HG03378 (cell line): ENCODE measurements around the gene PRKCA.
"Not testable (repeated sequence)": the region's sequence is repeated elsewhere in the genome, so short reads cannot be mapped to it uniquely, and the experiment has no call there.

Source experiments
- ATAC-seq: cut with Tn5 transposase; IDR thresholded peaks from one replicate; pipeline ENCODE4 v1.9.1; 2021; ENCODE audit warnings: mild to moderate bottlenecking, moderate library complexity; ENCODE audit not compliant: unreplicated experiment

PRKCA gene

DNA sequence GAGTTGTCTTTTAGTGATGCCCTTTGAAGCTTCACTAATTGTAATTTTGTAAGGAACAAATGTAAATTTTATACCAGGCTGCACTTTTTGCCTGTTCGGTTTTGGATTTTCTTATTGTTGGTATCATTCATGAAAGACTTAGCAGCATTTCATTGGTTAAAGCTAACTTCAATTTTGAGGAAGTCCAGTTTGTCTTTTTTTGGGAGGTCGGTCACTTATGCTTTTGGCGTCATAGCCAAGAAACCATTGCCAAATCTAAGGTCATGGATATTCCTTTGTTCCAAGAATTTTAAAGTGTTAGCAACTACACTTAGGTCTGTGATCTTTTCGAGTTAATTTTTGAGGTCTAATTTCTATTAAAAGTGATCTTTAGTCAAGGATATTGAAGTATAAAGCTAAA is 77.1 kb downstream of the PRKCA start:
- ATAC-seq = no peak

GRCh38 chr17:66379996-66380395 is 77.6 kb downstream of the PRKCA start:
- no peak for ATAC-seq

DNA sequence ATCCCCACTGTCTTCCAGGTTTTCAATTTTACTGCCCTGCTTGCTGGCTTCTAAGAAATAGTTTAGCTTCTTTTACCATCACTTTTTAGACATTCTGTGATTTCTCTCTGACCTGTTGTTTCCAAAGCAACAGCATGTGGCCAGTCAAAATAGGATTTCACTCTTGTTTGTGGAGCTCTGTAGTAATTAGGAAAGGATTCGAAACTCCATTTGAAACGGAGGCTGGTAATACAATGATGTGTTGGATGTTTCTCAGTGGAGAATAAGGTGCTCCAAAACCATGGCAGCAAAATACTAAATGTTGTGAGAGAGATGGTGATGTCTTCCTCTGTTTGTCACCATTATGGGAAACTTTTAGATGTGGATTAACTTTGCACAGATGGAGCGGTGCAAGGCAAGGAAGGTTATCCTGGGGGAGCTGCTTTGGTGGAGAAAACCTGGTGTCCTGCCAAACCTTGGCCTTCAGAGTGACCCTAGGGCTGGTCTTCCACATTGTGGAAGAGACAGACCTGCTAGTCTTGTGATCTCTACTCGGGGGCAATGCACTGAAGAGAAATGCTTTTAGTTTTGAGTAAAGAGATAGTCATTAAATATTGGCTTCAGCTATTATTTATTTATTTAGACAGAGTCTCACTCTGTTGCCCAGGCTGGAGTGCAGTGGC is 79.4 kb downstream of the PRKCA start:
- no peak for ATAC-seq

- ATAC-seq = no peak
Measured at GRCh38 chr17:66383333-66383732, 80.9 kb downstream of the PRKCA start.

DNA sequence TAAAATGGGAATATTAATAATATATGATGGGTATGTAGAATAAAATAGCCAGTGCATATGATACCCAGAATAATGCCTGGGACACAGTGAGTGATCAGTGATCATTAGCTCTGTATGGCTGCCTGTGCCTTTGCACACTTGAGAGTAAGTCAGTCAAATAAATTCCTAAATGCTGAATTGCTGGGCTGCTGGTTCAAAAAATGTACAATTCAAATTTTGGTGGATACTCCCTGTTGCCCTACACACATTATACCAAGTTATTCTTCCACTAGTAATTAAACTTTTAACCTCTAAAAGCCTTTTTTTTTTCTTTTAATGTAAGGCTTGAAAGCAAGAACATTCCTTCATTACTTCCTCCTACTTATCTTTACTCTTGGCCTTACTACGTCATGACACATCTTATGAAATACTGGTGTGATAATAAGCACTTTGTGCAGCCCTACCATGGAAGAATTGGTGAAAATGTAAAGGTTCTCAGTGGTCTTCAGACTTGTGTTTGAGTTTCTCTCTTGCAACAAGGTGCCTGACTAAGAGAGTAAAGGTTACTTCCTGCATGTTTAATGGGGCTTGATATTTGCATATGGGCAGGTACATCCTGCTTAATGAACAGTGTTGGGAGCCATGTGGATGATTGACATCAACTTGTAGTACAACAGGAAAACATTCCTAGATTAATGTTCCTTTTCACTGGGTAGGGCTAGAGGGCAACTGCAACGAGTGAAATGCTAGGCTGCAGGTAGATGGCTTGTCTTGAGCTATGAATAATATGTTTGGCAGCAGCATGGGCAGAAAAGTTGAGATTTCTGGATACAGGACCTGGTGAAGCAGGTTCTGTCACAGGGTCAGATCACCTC is 84.3 kb downstream of the PRKCA start:
- ATAC-seq = no peak

DNA sequence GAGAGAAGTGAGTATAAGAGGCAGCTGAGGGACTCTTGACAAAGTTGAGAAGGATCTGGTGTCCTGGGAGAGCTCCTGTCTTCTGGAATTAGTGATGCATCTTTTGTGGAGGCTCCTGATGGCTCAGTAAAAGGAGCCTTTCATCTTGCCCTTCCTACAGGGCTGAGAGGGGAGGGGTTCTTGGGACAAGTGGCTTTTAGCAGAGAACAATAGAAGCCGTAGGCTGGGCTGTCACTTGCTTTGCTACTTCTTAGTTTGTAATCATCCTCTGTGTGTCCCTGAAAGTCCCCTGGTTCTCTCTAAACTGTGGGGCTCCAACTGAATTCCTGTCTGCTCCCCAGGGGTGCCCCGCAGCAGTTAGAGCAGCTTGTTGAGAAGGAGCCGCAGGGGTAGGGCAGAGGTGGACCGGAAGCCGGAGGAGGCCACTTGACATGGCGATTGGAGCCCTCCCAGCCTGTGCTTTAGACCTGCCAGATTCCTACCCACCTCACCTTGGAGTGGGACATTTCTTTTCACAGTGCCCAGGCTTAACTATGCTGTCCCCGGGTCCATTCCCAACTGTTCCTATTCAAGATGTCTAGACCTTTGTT is 85.1 kb downstream of the PRKCA start:
- no peak for ATAC-seq

- no peak for ATAC-seq
Measured at GRCh38 chr17:66392783-66393437, 90.5 kb downstream of the PRKCA start.

- ATAC-seq = no peak
Measured at GRCh38 chr17:66395961-66396360, 93.5 kb downstream of the PRKCA start.

DNA sequence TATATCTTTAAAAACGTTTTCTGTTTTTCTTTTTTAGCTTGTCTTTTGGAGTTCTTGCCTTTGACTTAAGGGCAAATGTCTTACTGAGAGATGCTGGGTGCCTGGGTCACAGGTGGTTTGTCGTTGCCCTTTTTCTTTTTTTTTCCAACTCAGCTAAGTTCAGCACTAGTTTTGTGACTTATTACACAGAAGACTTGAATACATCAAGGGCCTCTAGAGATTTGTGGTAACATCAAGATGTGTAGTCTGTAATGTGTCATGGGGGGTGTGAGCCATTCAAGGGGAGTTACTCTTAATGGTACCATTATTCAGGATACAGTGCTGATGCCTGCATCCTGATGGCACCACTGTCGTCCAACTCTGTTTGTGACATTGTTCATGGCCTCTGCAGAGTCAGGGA is 95.1 kb downstream of the PRKCA start:
- ATAC-seq = no peak

GRCh38 chr17:66398059-66398458 is 95.6 kb downstream of the PRKCA start:
- no peak for ATAC-seq

- no peak for ATAC-seq
Measured at GRCh38 chr17:66398617-66399016, 96.2 kb downstream of the PRKCA start.

- no peak for ATAC-seq
Measured at GRCh38 chr17:66399441-66399840, 97.0 kb downstream of the PRKCA start.

- not testable (repeated sequence) for ATAC-seq
Measured at GRCh38 chr17:66400041-66400688, 97.8 kb downstream of the PRKCA start.

DNA sequence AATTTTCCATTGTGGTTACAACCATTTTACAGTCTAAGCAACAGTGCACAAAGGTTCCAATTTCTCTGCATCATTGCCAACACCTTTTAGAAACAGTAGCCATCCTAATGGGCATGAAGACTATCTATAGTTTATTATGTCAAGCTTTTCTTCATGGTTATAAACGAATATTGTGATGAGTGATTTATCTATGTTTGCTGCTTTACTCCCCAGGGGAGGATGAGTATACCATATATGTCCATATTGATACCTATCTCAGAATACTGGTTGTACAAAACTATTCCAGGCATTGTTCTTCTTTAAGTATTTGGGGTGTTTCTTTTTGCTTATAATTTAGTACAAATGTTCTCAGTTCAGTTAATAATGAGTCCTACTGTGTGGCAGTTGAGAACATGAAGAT is 98.3 kb downstream of the PRKCA start:
- ATAC-seq = no peak

GRCh38 chr17:66401364-66401763 is 99.0 kb downstream of the PRKCA start:
- no peak for ATAC-seq

DNA sequence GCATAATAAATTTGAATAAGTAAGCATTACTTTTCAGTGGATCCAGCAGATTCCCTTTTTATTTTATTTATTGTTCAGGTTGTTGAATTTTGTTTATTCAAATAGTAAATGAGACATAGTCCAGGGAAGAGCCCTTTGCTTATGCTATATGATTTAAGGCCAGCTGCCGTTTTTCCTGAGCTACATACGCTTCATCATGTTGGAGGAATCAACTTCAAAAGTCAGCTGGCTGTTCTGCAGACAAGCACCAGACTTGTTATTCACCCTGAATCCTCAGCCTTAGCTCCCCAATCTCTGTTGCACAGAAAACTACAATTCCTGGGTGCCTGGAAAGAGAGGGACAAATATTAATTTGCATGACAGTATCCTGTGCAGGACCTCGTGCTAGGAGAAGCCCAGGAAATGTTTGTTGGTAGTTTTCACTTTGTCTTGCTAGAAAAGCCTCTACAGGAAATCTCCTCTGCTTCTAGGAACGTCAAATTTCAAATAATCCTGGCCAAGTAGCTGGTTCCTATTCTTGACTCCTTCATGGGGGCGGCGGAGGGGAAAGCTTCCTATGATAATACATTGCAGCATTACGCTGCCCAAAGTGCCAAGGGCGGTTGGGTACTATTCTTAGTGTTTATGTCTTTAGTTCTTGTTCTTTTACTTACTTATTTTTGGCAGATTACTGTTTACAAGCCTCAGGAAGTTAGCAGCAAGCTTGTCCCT is 101.6 kb downstream of the PRKCA start:
- no peak for ATAC-seq

DNA sequence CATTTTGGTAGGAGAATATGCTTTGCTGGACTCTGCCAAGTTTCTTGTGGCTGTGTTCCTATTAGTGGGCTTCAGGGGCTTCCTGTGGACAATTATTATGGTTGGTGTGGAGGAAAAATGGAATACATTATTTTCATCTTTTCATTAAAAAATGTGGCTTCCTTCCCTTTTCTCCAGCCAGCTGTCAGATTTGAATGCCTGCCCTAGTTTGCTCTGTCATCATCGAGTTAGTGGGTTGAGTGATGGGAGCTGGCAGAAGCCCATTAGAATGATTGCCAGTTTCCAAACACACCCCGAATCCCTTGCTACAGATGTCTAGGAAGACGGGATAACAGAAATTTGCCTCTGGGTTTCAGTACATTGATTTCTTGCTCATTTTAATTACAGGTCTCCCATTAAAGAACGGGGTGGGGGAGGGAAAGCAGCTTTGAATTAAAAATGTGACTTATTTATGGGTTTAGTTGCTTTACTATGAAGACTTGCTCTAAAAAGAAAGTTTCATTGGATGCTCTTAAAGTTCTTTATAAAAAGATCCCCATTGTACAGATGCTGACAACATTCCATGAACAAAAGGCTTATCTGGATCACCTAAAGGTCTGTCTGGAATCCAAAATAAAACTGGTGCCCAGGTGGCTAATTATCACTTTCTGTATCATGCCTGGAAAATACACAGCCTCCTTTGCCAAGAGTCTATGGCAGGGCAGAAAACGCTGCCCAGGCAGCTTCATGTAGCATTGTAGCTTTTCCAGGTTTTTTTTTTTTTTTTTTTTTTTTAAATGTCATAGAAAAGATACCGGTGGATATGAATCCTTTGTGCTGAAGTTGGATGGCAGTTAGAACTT is 103.6 kb downstream of the PRKCA start:
- ATAC-seq = no peak

DNA sequence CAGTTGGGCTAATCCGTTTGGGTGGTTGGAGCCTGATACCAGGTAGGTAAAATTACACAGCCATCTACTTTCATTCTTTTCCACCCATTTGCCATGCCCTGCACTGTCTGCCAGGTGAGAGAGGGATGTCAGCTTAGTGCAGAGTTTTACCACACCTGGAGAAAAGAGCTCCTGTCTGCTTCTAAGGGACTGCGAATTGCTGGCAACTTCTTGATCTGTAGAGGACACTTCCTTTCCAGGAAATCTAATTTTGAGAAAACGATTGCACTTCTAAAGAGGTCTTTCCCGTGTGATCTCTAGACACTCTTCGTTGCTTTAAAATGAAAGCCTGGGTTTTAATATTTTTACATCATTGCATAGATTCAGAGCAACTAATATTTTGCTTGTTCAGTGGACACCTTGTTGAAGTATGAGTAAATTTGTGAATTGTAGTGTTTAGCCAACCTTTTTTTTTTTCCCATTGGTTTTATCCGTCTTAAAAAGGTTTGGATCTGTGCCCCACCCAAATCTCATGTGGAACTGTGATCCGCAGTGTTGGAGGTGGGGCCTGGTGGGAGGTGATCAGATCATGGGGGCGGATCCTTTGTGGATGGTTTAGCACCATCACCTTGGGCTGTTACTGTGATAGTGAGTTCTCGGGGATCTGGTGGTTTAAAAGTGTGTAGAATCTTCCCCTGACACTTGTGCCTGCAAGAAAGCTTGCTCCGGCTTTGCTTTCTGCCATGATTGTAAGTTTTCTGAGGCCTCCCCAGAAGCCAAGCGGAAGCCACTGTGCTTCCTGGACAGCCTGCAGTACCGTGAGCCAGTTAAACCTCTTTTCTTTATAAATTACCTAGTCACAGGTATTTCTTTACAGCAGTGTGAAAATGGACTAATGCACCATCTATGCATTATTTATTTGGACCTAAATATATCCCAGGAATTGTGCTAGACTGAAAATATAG is 104.6 kb downstream of the PRKCA start:
- no peak for ATAC-seq
